Dendritic cell treated with granulocyte-macrophage colony-stimulating factor and Interleukin-4, amounts not matched to agents 40 ng/mL and 50 ng/mL, for 4 days (primary cell): ENCODE results near the gene AGAP1.

Experiments
- H3K27ac Mint-ChIP-seq: one replicate; pipeline ENCODE4 v1.8.0; 2022; ENCODE audit warnings: mild to moderate bottlenecking, mixed read lengths
- H3K27me3 Mint-ChIP-seq: one replicate; pipeline ENCODE4 v1.8.0; 2022; ENCODE audit warnings: mild to moderate bottlenecking, mixed read lengths
- H3K36me3 Mint-ChIP-seq: one replicate; pipeline ENCODE4 v1.8.0; 2022; ENCODE audit warnings: low read depth, mixed read lengths
- H3K4me1 Mint-ChIP-seq: one replicate; pipeline ENCODE4 v1.8.0; 2022; ENCODE audit warnings: low read depth, mixed read lengths
- H3K4me3 Mint-ChIP-seq: one replicate; pipeline ENCODE4 v1.8.0; 2022; ENCODE audit warnings: mild to moderate bottlenecking, moderate library complexity, mixed read lengths
- H3K9me3 Mint-ChIP-seq: one replicate; pipeline ENCODE4 v1.8.0; 2022; ENCODE audit warnings: mixed read lengths
- intact Hi-C: fragments of 100-400 bp; cut with micrococcal nuclease; formaldehyde crosslinking; loops from one replicate; pipeline ENCODE4 v1.15.0; 2022

Gene AGAP1

DNA sequence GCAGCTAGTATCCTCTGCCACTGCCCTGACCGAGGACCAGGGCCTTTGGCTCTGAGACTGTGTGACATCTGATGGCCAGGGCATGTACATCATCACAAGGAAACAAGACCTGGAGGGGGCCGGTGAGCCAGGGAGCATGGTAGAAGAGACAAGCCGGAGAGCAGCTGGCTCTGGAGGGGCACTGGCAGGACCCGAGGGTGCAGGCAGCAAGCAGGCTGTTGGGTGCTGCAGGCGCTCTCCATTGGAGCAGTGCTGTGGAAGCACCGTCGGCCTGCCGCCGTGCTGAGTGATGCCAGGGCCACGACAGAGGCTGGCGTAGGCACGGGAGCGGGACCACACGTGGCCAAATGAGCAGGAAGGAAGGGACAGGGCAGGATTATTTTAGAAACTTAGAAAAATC is 339.1 kb downstream of the AGAP1 start:
- Mint-ChIP-seq H3K27ac (no peak overlapping the region), H3K36me3 (no peaks in the 10 kb centered on the region)

DNA sequence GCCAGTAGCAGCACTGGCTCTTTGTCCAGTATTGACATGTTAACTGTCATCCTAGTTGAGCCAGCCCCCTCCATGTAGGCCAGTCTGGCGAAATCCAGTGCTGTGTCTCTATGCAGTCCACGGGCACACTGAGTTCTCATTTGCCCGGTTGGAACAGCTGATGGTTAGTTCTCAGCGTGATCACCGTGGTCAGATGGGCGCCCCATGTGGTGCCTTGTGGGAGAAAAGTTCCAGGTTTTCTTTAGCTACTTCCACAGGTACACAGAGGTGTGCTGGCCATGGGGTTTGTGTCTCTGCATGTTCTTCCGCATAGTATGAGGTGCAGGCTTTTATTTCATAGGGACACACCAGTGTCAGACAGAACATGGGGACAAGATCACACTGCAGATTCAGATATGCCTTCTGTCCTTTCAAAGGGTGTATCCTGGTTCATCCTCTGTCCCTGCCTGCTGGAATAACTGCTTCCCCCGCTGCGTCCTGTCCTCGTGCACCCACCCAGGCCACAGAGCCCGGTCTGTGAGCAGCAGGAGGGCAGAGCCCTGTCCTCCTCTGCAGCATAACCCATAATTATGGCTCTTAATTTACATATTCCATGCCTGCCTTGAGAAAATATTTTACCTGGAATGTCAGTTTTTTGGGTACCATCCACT is 340.3 kb downstream of the AGAP1 start:
- H3K9me3 Mint-ChIP-seq: no peaks in the 10 kb centered on the region
- no peaks in the 10 kb centered on the region for H3K36me3 Mint-ChIP-seq
- H3K27me3 Mint-ChIP-seq: peaks cover 1% of the 10 kb centered on the region
- intact Hi-C loops: no loop called here
- no peaks in the 10 kb centered on the region for H3K4me1 Mint-ChIP-seq
- H3K4me3 Mint-ChIP-seq: no peak overlapping the region
- H3K27ac Mint-ChIP-seq: no peak overlapping the region

More for the DNA sequence above, 339.1 kb downstream of the AGAP1 start:
- intact Hi-C loops: no loop called here
- Mint-ChIP-seq H3K27me3 (peaks cover 1% of the 10 kb centered on the region), H3K4me1 (no peaks in the 10 kb centered on the region), H3K4me3 (no peak overlapping the region), H3K9me3 (no peaks in the 10 kb centered on the region)

DNA sequence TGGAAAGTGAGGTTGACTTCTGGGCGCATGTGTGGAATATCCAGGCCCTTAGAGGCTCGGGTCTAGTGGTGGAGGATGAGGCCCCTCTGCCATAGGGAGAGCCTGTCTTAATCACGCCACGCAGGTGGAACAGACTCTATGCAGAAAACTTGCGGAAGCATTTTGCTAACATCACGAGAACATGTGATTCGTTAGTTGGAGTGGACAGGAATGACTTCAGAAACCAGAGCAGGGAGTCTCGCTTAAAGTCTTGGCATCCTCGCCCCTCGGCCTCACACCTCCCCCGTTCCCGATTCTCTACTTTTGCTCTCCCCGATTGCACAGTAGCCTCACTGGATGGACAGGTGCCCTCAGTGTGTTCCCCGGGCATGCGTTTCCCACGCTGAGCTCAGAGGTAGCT is 340.9 kb downstream of the AGAP1 start:
- Mint-ChIP-seq H3K27ac (no peak overlapping the region), H3K4me3 (no peak overlapping the region), H3K4me1 (no peaks in the 10 kb centered on the region), H3K36me3 (no peaks in the 10 kb centered on the region), H3K27me3 (peaks cover 1% of the 10 kb centered on the region), H3K9me3 (no peaks in the 10 kb centered on the region)
- intact Hi-C loops: no loop called here

DNA sequence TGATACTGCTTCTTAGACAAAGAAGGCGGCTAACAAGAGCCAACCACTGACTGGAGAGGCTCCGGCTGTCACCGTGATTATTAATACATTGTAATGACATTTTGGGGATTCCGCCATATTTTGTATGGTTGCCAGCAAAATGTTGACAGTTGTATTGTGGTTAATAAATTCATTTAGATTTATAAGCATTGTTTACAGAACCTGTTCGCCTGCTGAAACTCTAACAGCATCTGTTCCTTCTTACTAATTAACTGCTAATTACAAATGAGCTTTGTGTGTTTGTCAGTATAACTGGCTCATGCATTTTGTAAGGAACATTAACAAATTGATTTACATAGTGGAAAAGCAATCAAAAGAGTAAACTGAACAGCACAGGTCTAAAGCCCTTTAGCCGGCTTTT is 342.0 kb downstream of the AGAP1 start:
- Mint-ChIP-seq H3K36me3 (no peaks in the 10 kb centered on the region), H3K9me3 (no peaks in the 10 kb centered on the region), H3K4me1 (no peaks in the 10 kb centered on the region), H3K27ac (no peak overlapping the region), H3K27me3 (peaks cover 1% of the 10 kb centered on the region), H3K4me3 (no peak overlapping the region)
- intact Hi-C loops: no loop called here

DNA sequence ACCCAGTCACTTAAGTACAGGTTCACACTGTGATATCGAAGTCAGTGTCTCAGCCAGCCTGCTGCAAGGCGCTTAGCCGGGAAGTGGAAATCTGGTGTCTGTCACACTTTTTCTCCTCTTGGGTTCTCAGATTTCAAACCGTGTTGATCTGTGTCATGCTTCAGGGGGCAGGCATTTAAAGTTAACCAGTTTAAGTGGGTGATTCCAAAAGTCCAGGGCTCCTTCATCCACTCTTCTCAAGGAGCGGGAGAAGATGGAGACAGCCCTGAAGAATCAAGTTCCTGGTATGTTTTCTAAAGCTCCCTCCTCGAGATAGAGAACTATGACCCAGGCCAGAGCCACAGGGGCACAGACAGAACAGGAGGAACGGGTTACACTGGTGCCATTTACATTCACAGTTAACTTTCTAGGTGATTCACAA is 342.7 kb downstream of the AGAP1 start:
- intact Hi-C loops: no loop called here
- H3K36me3 Mint-ChIP-seq: no peaks in the 10 kb centered on the region
- H3K4me1 Mint-ChIP-seq: no peaks in the 10 kb centered on the region
- H3K9me3 Mint-ChIP-seq: no peaks in the 10 kb centered on the region
- H3K27me3 Mint-ChIP-seq: peaks cover 1% of the 10 kb centered on the region
- H3K27ac Mint-ChIP-seq: no peak overlapping the region
- no peak overlapping the region for H3K4me3 Mint-ChIP-seq

DNA sequence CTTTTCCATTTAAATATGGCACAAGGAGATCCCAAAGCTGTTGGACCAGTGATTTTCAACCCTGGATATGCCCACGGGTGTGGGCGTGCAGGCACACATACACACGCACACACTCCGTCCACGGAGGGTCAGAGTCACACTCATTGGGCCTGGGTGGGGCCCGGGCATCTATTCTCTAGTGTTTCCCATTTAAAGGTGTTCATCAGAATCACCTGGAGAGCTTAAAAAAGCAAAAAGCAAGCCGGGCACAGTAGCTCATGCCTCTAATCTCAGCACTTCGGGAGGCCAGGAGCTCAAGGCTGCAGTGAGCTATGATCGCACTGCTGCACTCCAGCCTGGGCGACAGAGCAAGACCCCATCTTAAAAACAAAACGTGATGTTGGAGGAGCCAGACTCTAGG is 345.4 kb downstream of the AGAP1 start:
- H3K4me1 Mint-ChIP-seq: no peaks in the 10 kb centered on the region
- intact Hi-C loops: no loop called here
- H3K4me3 Mint-ChIP-seq: no peak overlapping the region
- no peaks in the 10 kb centered on the region for H3K36me3 Mint-ChIP-seq
- no peak overlapping the region for H3K27ac Mint-ChIP-seq
- H3K9me3 Mint-ChIP-seq: no peaks in the 10 kb centered on the region
- peaks cover 2% of the 10 kb centered on the region for H3K27me3 Mint-ChIP-seq

DNA sequence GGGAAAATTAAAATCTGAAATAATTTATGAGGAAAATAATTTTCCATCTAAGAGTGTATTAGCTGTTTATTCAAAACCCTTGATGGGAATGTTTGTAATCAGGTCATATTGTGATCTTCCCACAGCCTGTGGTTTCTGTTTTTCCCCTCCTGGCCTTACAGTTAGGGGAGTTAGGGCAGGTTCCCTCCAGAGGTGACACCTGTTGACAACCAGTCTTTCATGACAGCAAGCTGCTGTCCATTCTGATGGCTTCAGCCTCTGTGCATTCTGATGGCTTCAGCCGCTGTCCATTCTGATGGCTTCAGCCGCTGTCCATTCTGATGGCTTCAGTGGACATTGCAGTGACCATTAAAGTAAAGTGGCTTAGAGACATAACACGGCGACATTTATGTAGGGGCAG is 346.1 kb downstream of the AGAP1 start:
- Mint-ChIP-seq H3K4me3 (no peak overlapping the region), H3K36me3 (no peaks in the 10 kb centered on the region), H3K9me3 (no peaks in the 10 kb centered on the region), H3K4me1 (no peaks in the 10 kb centered on the region), H3K27me3 (peaks cover 2% of the 10 kb centered on the region), H3K27ac (no peak overlapping the region)
- intact Hi-C loops: no loop called here

DNA sequence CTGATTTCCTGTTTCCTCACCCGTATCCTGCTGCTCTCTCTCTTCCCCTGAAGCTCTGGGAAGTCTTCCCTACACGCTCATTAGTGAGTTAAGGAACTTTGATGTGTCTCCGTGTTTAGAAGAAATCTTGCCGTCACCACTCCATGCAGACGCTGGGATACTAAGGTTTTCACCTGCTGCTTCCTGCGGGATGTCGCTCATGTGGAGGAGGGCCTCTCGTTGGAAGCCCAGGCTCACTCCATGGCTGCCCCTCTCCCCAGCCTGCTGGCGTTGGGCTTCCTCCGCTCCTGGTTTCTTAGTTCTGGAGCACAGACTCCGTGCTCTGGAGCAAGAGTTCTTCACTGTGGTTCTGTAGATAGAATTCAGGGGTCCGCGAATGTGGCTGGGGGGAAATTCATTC is 348.0 kb downstream of the AGAP1 start:
- Mint-ChIP-seq H3K4me3 (no peak overlapping the region), H3K27me3 (peaks cover 2% of the 10 kb centered on the region), H3K27ac (no peak overlapping the region), H3K36me3 (no peaks in the 10 kb centered on the region), H3K4me1 (no peaks in the 10 kb centered on the region), H3K9me3 (no peaks in the 10 kb centered on the region)
- intact Hi-C loops: no loop called here

DNA sequence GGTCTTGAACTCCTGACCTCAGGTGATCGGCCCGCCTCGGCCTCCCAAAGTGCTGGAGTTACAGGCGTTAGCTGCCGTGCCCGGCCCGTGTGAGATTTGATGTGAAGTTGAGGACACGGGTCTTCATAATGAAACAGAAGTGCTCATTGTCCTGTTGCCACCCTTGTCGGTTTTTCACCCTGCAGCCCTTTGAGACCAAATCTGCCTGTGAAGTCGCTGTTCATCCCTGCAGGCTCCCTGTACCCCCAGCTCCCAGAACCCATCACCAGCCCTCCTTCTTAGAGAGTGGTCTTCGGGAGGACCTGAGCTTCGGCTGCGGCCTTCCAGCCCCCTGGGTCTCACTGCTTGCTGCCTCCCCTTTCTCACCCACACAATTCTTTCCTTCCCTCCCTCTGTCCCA is 349.1 kb downstream of the AGAP1 start:
- peaks cover 2% of the 10 kb centered on the region for H3K27me3 Mint-ChIP-seq
- H3K9me3 Mint-ChIP-seq: no peaks in the 10 kb centered on the region
- no peak overlapping the region for H3K4me3 Mint-ChIP-seq
- H3K36me3 Mint-ChIP-seq: no peaks in the 10 kb centered on the region
- no peak overlapping the region for H3K27ac Mint-ChIP-seq
- intact Hi-C loops: no loop called here
- H3K4me1 Mint-ChIP-seq: no peaks in the 10 kb centered on the region

DNA sequence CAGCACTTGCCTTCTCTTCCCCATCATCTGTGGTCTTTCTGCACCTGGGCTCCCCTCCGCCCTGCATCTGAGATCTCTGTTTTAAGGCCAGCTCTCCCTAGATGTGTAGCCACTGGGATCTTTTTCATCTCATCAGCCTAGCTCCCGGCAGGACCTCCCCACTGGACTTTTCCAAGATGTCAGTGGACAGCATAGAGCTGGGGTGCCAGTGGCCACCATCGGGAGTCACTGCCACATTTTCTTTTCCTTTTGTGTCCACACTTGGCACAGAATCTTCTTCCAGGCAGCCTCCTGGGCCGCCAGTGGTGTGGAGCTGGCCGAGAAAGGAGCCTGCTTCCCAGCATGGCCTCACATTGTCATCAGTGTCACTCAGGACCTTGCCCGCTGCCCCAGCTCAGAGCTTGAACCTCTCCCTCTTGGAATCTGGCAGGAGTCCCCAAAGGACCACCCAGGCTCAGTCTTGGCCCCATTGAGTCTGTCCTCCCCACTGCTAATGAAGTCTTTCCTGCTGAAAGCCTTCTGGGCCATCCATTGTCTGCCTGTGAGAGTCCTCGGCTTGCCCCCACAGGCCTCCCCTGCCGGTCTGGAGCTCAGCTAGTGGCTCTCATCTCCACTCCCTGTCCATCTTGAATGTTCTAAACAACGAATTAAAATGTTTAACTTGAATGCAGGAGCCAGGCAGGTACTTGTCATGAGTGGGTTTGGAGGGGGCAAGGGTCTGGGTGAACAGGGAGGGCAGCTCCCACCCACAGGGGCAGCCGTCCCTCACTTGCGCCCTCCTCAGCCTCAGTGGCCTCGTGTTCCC is 349.9 kb downstream of the AGAP1 start:
- H3K27me3 Mint-ChIP-seq: peaks cover 2% of the 10 kb centered on the region
- H3K36me3 Mint-ChIP-seq: no peaks in the 10 kb centered on the region
- intact Hi-C loops: no loop called here
- H3K9me3 Mint-ChIP-seq: no peaks in the 10 kb centered on the region
- H3K4me3 Mint-ChIP-seq: no peak overlapping the region
- no peak overlapping the region for H3K27ac Mint-ChIP-seq
- no peaks in the 10 kb centered on the region for H3K4me1 Mint-ChIP-seq

DNA sequence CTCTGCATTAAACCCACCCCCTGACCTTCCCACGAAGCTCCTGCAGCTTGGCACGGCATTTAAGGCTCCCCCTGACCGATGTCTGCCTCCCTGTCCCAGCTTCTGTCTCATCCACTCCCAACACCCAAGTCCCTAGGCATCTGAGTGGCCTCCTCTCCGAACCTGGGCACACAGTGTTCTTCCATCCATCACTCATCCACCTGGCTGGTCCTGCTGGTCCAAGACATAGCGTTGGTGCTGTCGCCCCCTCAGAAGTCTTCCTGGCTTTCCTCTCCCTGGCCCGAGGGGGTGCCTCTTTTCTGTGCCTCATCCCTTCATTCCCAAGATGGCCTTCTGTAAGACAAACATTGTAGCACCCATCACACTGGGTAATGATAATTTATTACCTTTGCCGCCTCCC is 350.7 kb downstream of the AGAP1 start:
- H3K4me1 Mint-ChIP-seq: no peaks in the 10 kb centered on the region
- no peaks in the 10 kb centered on the region for H3K9me3 Mint-ChIP-seq
- H3K27me3 Mint-ChIP-seq: peaks cover 2% of the 10 kb centered on the region
- intact Hi-C loops: no loop called here
- no peak overlapping the region for H3K27ac Mint-ChIP-seq
- no peak overlapping the region for H3K4me3 Mint-ChIP-seq
- no peaks in the 10 kb centered on the region for H3K36me3 Mint-ChIP-seq

DNA sequence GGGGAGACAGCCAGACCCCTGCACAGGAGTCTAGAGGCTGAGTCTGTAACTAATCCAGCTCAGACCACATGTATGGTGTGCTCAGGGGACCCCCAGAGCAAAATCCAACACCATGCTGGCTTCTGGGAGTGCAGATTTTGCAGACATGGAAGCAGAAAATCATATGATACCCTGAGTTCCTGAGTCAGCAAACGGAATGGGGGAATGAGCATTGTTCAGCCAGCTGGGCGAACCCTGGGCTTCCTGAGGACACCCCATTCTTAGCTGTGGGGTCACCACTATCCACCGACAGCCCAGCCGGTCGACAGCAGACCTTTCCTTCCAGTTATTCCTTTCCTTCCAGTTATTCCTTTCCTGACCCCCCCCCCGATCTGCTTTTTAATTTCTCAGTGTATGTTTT is 351.4 kb downstream of the AGAP1 start:
- Mint-ChIP-seq H3K4me3 (no peak overlapping the region), H3K27me3 (peaks cover 2% of the 10 kb centered on the region), H3K27ac (no peak overlapping the region), H3K9me3 (no peaks in the 10 kb centered on the region), H3K36me3 (no peaks in the 10 kb centered on the region), H3K4me1 (no peaks in the 10 kb centered on the region)
- intact Hi-C loops: no loop called here

DNA sequence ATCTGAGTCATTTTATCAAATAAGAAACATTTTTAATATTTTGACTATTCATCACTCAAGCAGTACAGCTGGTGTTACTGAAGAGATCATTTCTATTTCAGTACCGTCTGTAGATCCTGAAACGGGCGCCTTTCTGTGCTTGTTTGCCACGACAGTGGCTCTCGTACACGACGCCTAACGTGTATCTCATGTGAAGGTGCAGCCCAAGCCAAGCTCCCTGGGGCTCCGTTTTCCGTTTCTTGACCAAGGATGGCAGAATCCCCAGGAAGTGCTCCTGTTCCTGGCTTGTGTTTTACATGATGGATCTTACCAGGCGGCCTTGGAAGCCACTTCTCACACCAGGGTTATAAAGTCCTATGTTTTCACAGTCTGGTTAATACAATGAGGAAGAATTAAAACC is 353.7 kb downstream of the AGAP1 start:
- H3K4me3 Mint-ChIP-seq: no peak overlapping the region
- intact Hi-C loops: no loop called here
- no peaks in the 10 kb centered on the region for H3K9me3 Mint-ChIP-seq
- no peaks in the 10 kb centered on the region for H3K4me1 Mint-ChIP-seq
- peaks cover 2% of the 10 kb centered on the region for H3K27me3 Mint-ChIP-seq
- no peaks in the 10 kb centered on the region for H3K36me3 Mint-ChIP-seq
- H3K27ac Mint-ChIP-seq: no peak overlapping the region

DNA sequence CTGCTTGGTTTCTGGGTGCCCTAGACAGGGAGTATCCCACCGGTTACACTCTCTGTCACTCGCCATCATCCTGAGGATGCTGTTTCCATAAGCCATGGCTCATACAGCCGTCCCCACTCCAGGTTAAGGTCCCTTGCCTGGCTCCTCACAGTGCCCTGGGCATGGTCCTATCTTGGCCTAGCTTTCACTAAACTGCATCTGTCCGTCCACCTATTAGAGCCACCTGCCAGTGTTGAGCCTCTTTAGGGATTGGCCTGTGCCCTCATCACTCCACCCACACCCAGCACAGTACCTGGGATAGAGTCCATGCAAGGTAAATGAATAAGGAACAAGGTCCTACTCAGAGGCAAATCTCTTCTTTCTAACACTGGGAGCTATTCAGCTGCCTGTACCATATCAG is 354.2 kb downstream of the AGAP1 start:
- H3K36me3 Mint-ChIP-seq: no peaks in the 10 kb centered on the region

DNA sequence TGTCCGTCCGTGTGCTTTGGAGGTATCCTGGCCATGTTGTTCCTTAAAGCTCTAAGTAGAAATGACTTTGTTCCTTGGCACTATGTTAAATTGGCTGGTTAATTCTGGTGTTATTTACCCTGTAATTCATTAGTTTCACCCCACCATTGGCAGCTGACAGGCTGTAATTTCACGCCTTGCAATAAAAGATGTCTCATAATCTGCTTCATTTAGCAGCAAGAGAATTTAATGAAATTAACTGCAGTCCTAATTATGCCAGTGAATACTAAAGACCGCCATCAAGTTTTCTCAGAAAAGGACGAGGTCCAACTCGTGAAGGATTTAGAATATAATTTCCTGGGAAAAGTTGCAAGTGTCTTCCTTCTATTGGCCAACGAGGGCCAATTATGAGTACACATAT is 355.1 kb downstream of the AGAP1 start:
- H3K9me3 Mint-ChIP-seq: no peaks in the 10 kb centered on the region
- intact Hi-C loops: no loop called here

More for the DNA sequence above, 354.2 kb downstream of the AGAP1 start:
- Mint-ChIP-seq H3K9me3 (no peaks in the 10 kb centered on the region), H3K4me1 (no peaks in the 10 kb centered on the region), H3K27me3 (peaks cover 2% of the 10 kb centered on the region), H3K27ac (no peak overlapping the region), H3K4me3 (no peak overlapping the region)
- intact Hi-C loops: no loop called here

More for the DNA sequence above, 355.1 kb downstream of the AGAP1 start:
- Mint-ChIP-seq H3K36me3 (no peaks in the 10 kb centered on the region), H3K4me1 (no peaks in the 10 kb centered on the region), H3K27me3 (peaks cover 2% of the 10 kb centered on the region), H3K27ac (no peak overlapping the region), H3K4me3 (no peak overlapping the region)
